ES-I3 (cell line): Measurements from ENCODE around the gene MRPL48.
A peak's percentile ranks its signal among the peaks of the same experiment; 100 is the strongest.
"Not testable (repeated sequence)": the region's sequence is repeated elsewhere in the genome, so short reads cannot be mapped to it uniquely, and the experiment has no call there.

Source experiments
- H3K36me3 ChIP-seq: 2 replicates; pipeline ENCODE4 v1.6.1; 2013; ENCODE audit warnings: mild to moderate bottlenecking, low read length, control low read depth, moderate library complexity; ENCODE audit not compliant: insufficient read depth
- H3K4me1 ChIP-seq: 2 replicates; pipeline ENCODE4 v1.6.1; 2013; ENCODE audit warnings: mild to moderate bottlenecking, control low read depth, low read length; ENCODE audit not compliant: insufficient read depth
- H3K9ac ChIP-seq: 2 replicates; pipeline ENCODE4 v1.6.1; 2013; ENCODE audit warnings: low read depth, mild to moderate bottlenecking, low read length, moderate library complexity
- H3K9me3 ChIP-seq: 2 replicates; pipeline ENCODE4 v1.6.1; 2013; ENCODE audit warnings: mild to moderate bottlenecking, low read length, moderate library complexity; ENCODE audit not compliant: control insufficient read depth, insufficient read depth

Gene MRPL48

DNA sequence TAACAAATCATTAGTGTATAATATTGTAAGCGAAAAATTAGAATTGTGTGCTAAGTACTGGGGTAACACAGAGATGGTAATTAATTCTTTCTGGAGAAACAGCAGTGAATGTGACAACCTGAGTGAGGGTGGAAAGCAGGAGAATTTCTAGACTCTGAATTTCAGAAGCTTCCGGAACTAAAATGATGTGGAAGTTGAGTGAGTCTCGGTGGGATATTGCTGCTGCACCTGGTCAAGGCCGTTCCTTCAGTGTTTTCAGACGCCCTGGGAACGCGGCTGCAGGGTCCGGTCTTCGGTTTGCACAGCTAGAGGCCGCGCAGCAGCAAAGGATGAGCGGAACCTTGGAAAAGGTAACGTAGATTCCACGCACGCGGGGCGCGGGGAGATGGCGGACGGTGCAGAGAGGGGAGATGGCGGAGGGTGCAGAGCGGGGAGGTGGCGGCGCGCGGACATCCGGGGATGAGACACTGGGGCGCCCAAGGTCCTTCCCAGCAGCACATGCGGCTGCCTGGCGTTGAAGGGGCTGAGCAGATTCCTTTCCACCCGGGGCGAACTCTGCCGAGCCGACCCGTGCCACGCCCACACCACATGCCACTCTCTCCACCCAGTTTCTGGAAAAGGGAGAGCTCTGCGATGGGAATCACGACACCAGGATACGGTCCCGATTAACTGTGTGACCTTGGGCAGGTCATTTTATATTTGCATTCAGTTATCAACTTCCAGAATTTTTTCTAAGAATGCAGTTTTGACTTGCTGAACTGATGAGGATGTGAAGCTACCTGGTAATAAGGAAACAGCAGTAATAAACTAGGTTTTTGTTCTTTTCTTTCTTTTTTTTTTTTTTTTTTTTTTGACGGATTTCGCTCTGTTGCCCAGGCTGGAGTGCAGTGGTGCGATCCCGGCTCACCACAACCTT lies at the start of gene MRPL48:
TSS of gene MRPL48 (plus strand) at position 232 of the 916 bp plus-strand sequence. CDS start at position 330, 98 bp downstream.
- Histone ChIP-seq H3K36me3 (no peaks in the 10 kb centered on the region), H3K4me1 (peaks cover 15% of the 10 kb centered on the region; the same call in 1 of the 2 replicates), H3K9me3 (no peaks in the 10 kb centered on the region), H3K9ac (peak within 1 kb of the TSS; percentile 84)

DNA sequence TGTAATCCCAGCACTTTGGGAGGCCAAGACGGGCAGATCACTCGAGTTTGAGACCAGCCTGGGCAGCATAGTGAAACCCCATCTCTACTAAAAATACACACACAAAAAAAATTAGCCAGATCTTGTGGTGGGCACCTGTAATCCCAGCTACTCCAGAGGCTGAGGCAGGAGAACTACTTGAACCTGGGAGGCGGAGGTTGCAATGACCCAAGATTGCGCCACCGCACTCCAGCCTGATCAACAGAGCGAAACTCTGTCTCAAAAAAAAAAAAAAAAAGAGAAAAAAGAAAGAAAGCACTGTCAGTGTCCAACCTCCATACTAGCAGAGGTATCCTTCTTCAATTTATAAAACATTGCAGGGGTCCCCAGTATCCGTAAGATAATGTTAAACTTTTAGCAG lies 44.6 kb upstream of the MRPL48 start:
- Histone ChIP-seq H3K9me3 (no peaks in the 10 kb centered on the region), H3K9ac (no peak overlapping the region)

DNA sequence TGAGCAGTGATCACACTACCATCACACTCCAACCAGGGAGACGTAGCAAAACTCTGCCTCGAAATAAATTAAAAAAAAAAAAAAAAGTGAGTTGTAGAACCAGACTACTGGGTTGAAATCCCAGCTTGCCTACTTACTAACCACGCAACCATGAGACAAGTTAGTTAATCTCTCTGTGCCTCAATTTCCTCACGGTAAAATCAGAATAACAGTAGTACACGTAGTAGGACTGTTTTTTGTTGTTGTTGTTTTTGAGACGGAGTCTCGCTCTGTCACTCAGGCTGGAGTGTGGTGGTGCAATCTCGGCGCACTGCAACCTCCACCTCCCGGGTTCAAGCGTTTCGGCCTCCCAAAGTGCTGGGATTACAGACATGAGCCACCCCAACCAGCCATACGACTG lies 41.0 kb upstream of the MRPL48 start:
- Histone ChIP-seq H3K9me3 (no peaks in the 10 kb centered on the region), H3K4me1 (no peaks in the 10 kb centered on the region)

More for the DNA sequence above, 44.6 kb upstream of the MRPL48 start:
- Histone ChIP-seq H3K36me3 (no peaks in the 10 kb centered on the region), H3K4me1 (no peaks in the 10 kb centered on the region; the same call in 1 of the 2 replicates)

DNA sequence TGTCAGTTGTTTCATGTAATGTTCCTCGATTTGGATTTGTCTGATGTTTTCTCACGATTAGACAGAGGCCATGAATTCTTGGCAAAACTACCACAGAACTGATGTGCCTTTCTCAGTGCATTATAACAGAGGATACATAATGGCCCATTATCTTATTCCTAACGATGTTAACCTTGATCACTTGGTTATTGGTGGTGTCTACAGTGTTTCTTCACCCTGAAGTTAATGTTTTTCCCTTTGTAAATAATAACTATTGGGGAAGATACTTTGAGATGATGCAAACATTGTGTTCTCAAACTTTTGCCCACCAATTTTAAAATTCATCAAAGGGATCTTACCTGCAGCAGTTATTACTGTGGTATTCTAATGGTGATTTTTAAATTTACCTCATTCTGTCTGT lies 39.9 kb upstream of the MRPL48 start:
- no peak overlapping the region for H3K9ac ChIP-seq
- H3K4me1 ChIP-seq = no peaks in the 10 kb centered on the region
- no peaks in the 10 kb centered on the region for H3K9me3 ChIP-seq
- H3K36me3 ChIP-seq = no peaks in the 10 kb centered on the region

More for the DNA sequence above, 41.0 kb upstream of the MRPL48 start:
- H3K36me3 ChIP-seq = no peaks in the 10 kb centered on the region
- no peak overlapping the region for H3K9ac ChIP-seq

DNA sequence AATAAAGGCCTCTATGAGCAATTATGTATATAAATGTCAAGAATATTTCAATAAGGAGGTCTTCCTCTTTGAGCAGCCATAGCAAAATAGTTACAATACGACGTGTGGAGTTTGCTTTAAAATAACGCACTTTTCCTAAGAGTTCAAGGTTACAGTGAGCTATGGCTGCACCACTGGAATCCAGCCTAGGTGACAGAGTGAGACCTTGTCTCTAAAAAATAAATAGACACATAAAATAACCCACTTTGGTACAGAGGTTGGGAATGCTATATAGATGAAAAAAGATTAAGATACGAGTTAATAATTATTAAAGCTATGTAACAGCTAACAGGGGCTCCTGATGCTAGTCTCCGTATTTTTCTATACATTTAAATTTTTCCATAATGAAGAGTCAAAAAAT lies 39.4 kb upstream of the MRPL48 start:
- no peak overlapping the region for H3K9ac ChIP-seq

DNA sequence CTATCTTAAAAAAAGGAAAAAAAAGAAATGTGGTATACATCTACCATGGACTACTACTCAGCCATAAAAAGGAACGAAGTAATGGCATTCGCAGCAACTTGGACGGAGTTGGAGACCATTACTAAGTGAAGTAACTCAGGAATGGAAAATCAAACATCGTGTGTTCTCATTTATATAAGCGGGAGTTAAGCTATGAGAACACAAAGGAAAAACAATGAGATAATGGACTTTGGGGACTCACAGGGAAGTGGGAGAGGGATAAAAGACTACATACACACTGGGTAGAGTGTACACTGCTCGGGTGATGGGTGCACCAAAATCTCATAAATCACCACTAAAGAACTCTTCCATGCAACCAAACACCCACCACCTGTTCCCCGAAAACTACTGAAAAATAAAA lies 38.6 kb upstream of the MRPL48 start:
- H3K36me3 ChIP-seq = no peaks in the 10 kb centered on the region
- no peaks in the 10 kb centered on the region; the same call in 1 of the 2 replicates for H3K4me1 ChIP-seq
- no peaks in the 10 kb centered on the region for H3K9me3 ChIP-seq
- H3K9ac ChIP-seq = no peak overlapping the region

More for the DNA sequence above, 39.4 kb upstream of the MRPL48 start:
- no peaks in the 10 kb centered on the region for H3K36me3 ChIP-seq
- no peaks in the 10 kb centered on the region for H3K9me3 ChIP-seq
- no peaks in the 10 kb centered on the region; the same call in 1 of the 2 replicates for H3K4me1 ChIP-seq

DNA sequence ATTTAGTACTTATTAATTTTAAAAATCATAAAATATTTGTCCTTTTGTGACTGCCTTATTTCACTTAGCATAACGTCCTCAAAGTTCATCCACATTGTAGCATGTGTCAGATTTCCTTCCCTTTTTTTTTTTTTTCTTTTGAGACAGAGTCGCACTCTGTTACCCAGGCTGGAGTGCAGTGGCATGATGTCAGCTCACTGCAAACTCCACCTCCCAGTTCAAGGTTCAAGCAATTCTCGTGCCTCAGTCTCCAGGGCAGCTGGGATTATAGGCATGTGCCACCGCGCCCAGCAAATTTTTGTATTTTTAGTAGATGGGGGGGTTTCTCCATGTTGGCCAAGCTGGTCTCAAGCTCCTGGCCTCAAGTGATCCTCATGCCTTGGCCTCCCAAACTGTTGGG lies 37.4 kb upstream of the MRPL48 start:
- Histone ChIP-seq H3K36me3 (no peaks in the 10 kb centered on the region), H3K9me3 (no peaks in the 10 kb centered on the region), H3K4me1 (no peaks in the 10 kb centered on the region; the same call in 1 of the 2 replicates), H3K9ac (no peak overlapping the region)

DNA sequence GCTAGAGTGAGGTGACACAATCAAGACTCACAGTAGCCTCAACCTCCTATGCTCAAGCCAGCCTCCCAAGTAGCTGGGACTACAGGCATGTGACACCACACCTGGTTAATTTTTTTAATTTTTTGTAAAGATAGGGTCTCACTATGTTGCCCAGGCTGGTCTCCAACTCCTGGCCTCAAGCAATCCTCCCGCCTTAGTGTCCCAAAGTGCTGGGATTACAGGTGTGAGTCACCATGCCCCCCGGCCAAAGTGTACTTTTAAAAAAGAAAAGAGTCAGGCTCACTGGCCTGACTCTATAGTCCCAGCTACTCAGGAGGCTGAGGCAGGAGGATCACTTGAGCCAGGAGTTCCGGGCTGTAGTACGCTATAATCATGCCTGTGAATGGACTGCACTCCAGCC lies 36.8 kb upstream of the MRPL48 start:
- not testable (repeated sequence) for H3K9ac ChIP-seq, H3K36me3 ChIP-seq, H3K9me3 ChIP-seq, H3K4me1 ChIP-seq

DNA sequence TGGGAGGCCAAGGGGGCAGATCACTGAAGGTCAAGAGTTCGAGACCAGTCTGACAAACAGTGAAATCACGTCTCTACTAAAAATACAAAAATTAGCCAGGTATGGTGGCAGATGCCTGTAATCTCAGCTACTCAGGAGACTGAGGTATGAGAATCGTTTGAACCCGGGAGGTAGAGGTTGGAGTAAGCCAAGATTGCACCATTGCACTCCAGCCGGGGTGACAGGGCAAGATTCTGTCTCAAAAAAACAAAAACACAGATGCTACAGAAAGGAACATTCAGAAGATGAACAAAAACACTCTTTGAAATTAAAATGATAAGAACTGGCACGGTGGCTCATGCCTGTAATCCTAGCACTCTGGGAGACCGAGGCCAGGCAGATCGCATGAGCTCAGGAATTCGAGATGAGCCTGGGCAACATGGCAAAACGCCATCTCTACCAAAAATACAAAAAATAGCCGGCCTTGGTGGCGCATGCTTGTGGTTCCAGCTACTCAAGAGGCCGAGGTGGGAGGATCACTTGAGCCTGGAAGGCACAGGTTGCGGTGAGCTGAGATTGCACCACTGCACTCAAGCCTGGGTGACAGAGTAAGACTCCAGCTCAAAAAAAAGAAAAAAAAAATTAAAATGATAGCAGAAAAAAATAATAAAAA lies 35.3 kb upstream of the MRPL48 start:
- peaks cover 2% of the 10 kb centered on the region for H3K4me1 ChIP-seq

DNA sequence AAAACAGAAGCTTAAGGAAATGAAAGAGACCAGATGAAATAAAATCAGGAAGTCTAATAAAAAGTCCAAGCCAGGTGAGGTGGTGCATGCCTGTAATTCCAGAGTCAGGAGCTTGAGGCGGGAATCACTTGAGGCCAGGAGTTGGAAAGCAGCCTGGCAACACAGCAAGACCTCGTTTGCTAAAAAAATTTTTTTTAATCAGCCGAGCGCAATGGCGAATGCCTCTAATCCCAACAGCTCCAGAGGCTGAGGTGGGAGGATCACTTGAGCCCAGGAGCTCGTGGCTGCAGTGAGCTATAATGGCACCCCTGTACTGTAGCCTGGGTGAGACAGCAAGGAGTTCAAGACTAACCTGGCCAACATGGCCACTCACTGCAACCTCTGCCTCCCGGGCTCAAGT lies 34.8 kb upstream of the MRPL48 start:
- Histone ChIP-seq H3K9me3 (no peaks in the 10 kb centered on the region), H3K36me3 (no peaks in the 10 kb centered on the region), H3K4me1 (peaks cover 7% of the 10 kb centered on the region), H3K9ac (no peak overlapping the region)

More for the DNA sequence above, 35.3 kb upstream of the MRPL48 start:
- H3K9me3 ChIP-seq = no peaks in the 10 kb centered on the region
- H3K9ac ChIP-seq = no peak overlapping the region
- no peaks in the 10 kb centered on the region for H3K36me3 ChIP-seq

DNA sequence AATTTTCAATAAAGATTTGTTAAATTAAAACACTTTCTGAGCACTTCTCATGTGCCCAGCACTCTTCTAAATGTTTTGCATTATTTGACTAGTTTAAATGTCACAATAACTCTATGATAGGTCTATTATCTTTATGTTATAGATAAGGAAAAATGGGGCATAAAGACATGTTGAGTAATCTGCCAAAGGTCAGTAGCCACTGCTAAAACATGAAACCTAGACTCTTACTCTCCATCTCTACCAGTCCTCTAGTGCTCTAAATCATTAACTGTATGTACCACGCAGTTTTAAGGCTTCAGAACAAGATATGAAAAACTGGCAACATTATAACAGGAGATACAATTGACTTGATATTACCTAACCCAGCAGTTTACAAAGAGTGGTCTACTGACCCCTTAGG lies 33.7 kb upstream of the MRPL48 start:
- H3K36me3 ChIP-seq = no peaks in the 10 kb centered on the region
- peaks cover 7% of the 10 kb centered on the region for H3K4me1 ChIP-seq
- H3K9me3 ChIP-seq = no peaks in the 10 kb centered on the region
- no peak overlapping the region for H3K9ac ChIP-seq

DNA sequence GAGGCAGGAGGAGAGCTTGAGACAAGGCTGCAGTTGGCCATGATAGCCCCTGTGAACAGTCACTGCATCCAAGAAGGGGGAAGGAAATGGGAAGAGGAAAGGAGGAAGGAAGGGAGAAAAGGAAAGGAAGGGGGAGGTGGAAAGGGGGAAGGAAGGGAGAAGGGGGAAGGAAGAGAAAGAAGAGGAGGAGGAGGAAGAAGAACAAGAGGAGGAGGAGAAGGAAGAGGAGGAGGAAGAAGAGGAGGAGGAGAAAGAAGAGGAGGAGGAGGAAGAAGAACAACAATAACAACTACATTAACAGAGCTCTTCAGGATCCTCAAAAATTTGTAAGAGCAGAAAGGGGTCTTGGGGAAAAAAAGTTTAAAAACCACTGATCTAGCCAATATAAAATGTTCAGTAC lies 32.0 kb upstream of the MRPL48 start:
- Histone ChIP-seq H3K9ac (no peak overlapping the region), H3K4me1 (peaks cover 7% of the 10 kb centered on the region)

DNA sequence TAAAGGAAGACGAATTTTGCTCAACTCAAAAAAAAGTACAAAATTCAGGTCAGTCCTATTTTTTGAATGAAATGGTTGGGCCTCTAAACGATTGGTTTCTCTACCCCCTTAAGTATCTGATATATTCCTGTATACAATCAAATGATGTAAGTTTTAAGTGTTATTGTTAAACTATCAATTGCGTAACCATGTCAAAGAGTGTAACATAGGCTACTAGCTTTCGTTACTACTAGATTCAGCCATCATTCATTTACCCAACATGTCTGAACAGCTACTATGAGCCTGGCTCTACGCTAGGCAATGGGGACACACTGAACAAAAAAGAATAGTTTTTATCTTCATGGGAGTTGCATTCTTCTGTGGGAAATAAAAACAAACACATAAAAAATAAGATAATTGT lies 30.1 kb upstream of the MRPL48 start:
- no peaks in the 10 kb centered on the region for H3K9me3 ChIP-seq
- peak overlapping the region; percentile 1; the same call in 1 of the 2 replicates for H3K9ac ChIP-seq
- H3K36me3 ChIP-seq = no peaks in the 10 kb centered on the region
- peaks cover 7% of the 10 kb centered on the region for H3K4me1 ChIP-seq

More for the DNA sequence above, 32.0 kb upstream of the MRPL48 start:
- Histone ChIP-seq H3K36me3 (no peaks in the 10 kb centered on the region), H3K9me3 (no peaks in the 10 kb centered on the region)

DNA sequence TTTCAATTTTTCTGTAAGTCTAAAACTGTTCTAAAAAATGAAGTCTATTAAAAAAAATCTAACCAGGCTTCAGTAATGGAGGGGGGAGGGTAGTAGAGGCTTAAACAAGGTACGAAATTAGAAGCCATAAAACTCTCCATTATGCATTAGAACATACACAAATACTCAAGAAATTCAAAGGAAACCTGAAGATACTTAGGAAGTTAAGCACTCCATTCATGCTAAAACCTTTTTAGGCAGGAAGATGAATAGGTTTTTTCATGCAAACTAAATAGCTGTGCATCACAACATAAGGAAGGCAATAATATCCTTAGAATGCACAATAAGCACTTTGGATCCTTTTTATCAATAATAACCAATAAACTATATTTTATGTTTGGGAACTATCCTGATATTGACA lies 29.2 kb upstream of the MRPL48 start:
- Histone ChIP-seq H3K36me3 (no peaks in the 10 kb centered on the region), H3K9me3 (no peaks in the 10 kb centered on the region), H3K4me1 (peaks cover 7% of the 10 kb centered on the region; the same call in 1 of the 2 replicates), H3K9ac (peak overlapping the region; percentile 99; the same call in 1 of the 2 replicates)
